OCI-LY7 (cell line): Measurements from ENCODE around the gene TADA2B.

Source experiments
- EZH2phosphoT487 ChIP-seq: fragments of 200-600 bp; sonication (generic); IDR thresholded peaks from 2 replicates; pipeline ENCODE4 v1.6.1; 2018; ENCODE audit warnings: low read depth, borderline replicate concordance, mild to moderate bottlenecking, mixed run types, antibody characterized with exemption, low read length, moderate library complexity, mixed read lengths
- TF ChIP-seq, protein P1 (sequence below): fragments of 200-600 bp; sonication (generic); conservative IDR thresholded peaks from 2 replicates; pipeline ENCODE4 v1.5.1; 2014; ENCODE audit warnings: mild to moderate bottlenecking, antibody characterized with exemption, low read length, moderate library complexity, mixed read lengths

DNA sequence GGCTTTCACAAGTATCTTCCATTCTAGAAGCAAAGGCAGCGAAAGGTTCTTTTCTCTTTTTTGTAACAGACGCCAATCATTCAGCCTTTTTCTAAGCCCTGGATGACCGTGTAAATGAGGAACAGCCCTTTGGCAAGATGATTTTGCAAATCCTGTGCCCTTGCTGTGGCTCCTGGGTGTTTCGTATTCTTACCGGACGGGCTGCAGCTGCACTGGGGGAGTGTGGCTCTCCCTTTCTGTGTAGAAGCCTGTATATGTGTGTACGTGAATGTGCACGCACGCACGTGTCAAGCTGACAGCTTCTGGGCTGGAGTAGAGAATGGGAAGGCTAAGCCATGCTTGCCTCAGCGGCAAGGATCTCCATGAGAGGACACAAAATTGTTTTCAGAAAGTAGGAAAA lies 16.5 kb downstream of the TADA2B start:
- TF ChIP-seq, protein P1, sequence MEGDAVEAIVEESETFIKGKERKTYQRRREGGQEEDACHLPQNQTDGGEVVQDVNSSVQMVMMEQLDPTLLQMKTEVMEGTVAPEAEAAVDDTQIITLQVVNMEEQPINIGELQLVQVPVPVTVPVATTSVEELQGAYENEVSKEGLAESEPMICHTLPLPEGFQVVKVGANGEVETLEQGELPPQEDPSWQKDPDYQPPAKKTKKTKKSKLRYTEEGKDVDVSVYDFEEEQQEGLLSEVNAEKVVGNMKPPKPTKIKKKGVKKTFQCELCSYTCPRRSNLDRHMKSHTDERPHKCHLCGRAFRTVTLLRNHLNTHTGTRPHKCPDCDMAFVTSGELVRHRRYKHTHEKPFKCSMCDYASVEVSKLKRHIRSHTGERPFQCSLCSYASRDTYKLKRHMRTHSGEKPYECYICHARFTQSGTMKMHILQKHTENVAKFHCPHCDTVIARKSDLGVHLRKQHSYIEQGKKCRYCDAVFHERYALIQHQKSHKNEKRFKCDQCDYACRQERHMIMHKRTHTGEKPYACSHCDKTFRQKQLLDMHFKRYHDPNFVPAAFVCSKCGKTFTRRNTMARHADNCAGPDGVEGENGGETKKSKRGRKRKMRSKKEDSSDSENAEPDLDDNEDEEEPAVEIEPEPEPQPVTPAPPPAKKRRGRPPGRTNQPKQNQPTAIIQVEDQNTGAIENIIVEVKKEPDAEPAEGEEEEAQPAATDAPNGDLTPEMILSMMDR: no peak
- TF ChIP-seq EZH2phosphoT487: no peak
